ENCODE measurements around the gene EPAS1. TPM values are rescaled to one million over a fixed set of nuclear protein-coding genes. Genes with fewer than 3 reads are reported as not detected.

EPAS1 gene
- total and polyA plus RNA-seq, 2 of the 13 experiments (the other 11 are each of a cell fraction or from before 2014, with no cell fraction given) = 47.1 to 182 TPM

GRCh38 chr2:46358713-46359112, 61.5 kb downstream of the EPAS1 start (continued):
- TF ChIP-seq ATF6 (CRISPR knock-in tag; conservative IDR thresholded peaks at IDR 0.05) (no peak), FOXA3 (CRISPR knock-in tag; IDR thresholded peaks at IDR 0.05) (no peak), PAXIP1 (CRISPR knock-in tag; conservative IDR thresholded peaks at IDR 0.05) (0 out of 2 replicates have a peak, but pooled peaks have one; percentile 20), HMGXB3 (CRISPR knock-in tag; IDR thresholded peaks at IDR 0.05; ENCODE audit: borderline replicate concordance) (no peak), ZFP62 (CRISPR knock-in tag; IDR thresholded peaks at IDR 0.05) (no peak), GTF2F1 (IDR thresholded peaks at IDR 0.05; ENCODE audit: low read length) (no peak), GPN1 (CRISPR knock-in tag; IDR thresholded peaks at IDR 0.05; ENCODE audit: borderline replicate concordance) (no peak), KLF13 (CRISPR knock-in tag; IDR thresholded peaks at IDR 0.05) (no peak), ZBTB3 (CRISPR knock-in tag; IDR thresholded peaks at IDR 0.05; ENCODE audit: borderline replicate concordance, low read depth) (no peak), FOXP1 (IDR thresholded peaks at IDR 0.05) (no peak), FOXP1 (CRISPR knock-in tag; IDR thresholded peaks at IDR 0.05) (no peak)
